Measurements from ENCODE around the gene OR6K2.
"Not testable (repeated sequence)": the region's sequence is repeated elsewhere in the genome, so short reads cannot be mapped to it uniquely, and the experiment has no call there.

The OR6K2 gene, protein sequence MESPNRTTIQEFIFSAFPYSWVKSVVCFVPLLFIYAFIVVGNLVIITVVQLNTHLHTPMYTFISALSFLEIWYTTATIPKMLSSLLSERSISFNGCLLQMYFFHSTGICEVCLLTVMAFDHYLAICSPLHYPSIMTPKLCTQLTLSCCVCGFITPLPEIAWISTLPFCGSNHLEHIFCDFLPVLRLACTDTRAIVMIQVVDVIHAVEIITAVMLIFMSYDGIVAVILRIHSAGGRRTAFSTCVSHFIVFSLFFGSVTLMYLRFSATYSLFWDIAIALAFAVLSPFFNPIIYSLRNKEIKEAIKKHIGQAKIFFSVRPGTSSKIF

DNA sequence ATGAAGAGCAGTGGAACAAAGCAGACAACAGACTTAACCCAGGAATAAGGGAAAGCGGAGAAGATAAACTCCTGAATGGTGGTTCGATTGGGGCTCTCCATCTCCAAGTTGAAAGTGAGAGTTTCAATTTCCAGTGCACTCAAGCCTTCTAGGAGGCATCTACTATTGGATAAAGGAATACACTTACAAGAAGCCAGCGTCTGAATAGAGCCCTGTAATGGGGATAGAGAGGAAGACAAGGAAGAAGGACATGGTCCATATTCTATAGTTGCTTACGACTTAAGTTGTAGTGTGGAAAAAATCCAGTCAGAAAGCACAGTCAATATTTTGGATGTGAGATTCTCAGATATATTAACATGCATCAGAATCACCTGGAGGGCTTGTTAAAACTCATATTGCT is at the start of gene OR6K2:
Gene OR6K2, minus strand, starts transcription at position 101 of the 400 bp plus-strand sequence. Its CDS starts 0 bp downstream, at position 101.
- no peak for DNase-seq (ENCODE audit: extremely low read depth in 1 of 2, low read depth in 1 of 2)

DNA sequence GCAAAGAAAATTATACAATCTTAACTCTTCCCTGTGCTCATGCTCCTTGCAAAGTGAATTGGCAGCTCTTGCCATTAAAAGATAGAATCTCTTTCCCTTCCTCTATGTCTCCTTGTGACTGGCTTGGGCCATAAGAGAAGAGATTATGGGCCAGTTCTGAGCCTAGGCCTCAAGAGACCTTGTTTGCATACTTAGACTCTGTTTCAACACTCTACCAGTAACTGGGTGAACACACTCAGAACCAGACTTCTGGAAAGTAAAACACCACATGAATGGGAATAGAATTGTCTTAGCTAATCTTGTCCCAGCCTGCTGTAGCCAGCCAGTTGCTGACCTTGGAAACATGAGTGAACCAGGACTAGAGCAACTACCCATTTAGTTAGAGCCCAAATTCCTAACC is 35.4 kb upstream of the OR6K2 start:
- no peak for DNase-seq (ENCODE audit: extremely low read depth in 1 of 2, low read depth in 1 of 2)

DNA sequence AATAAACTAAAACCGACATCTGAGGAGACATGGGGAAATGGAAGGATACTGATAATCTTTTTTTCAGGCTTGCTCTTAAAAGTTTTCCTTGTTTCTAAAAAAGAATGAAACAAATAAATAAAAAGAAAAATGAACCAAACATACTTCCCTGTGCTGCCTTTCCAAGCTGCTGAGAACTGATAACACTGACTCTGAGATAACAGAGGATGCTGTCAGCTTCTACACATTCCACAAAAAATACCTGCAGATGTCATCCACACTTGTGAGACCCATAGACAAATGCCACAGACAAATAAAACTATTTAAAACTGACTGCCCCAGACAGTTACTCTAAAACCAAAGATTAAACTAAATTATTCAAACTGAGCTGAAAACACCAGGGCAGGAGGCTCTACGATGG is 32.1 kb upstream of the OR6K2 start:
- DNase-seq (ENCODE audit: extremely low read depth in 1 of 2, low read depth in 1 of 2), result no peak

- no peak for DNase-seq (ENCODE audit: extremely low read depth in 1 of 2, low read depth in 1 of 2)
Observed at GRCh38 chr1:158731707-158732106, 31.3 kb upstream of the OR6K2 start.

DNA sequence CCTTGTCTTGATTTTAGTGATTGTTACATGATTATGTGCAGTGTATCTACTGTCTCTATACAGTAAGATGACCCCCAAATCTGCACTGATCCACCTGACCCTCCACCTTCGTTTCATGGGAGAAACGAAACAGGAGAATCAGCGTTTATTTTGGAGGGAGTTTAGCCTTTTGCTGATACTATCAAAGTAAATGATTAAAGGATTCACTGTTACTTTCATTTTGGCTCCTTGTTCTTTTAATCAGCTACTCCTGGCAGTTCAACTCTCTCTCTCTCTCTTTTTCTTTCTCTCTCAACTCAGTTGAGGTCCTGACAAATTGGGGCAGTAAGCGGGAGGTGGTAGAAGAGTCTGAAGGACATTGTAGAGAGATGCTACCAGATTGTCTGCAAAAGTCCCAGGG is 30.0 kb upstream of the OR6K2 start:
- no peak for DNase-seq (ENCODE audit: extremely low read depth in 1 of 2, low read depth in 1 of 2)

DNA sequence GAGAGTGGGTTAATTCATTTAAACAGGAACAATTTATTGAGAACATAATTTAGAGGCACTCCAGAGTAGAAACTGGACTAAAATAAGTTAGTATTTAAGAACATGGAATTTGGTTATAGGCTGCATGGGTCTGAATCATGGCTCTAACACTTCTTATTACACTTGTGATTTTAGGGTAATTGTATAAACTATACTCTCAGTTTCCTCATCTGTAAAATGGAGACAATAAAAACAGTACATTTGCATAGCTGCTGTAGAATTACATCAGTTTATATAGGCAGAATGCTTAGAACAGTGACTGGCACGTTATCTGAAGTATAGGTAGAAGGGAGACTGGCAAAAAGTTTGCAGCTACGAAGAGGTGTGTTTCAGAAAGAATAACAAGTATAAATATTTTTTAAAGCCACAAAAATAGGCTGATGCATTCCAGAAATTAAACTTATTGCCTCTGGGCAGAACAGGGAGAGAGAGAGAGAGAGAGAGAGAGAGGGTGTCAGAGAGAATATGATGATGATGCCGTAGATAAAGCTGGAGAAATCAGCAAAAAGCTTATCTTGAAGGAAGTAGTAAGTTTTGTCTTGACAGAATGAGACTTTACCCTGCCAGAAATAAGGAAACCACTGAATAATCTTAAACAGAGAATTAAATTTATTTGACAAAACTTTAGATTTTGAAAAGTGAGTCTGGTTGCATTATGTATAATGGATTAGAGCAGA is 28.2 kb upstream of the OR6K2 start:
- DNase-seq (ENCODE audit: extremely low read depth in 1 of 2, low read depth in 1 of 2), result no peak

GRCh38 chr1:158724442-158724841 is 24.0 kb upstream of the OR6K2 start:
- DNase-seq (ENCODE audit: extremely low read depth in 1 of 2, low read depth in 1 of 2), result no peak

GRCh38 chr1:158720620-158721019 is 20.2 kb upstream of the OR6K2 start, which contains the start of gene OR6K3:
Gene OR6K3, minus strand, starts transcription at chr1:158720720. Its CDS starts 2,605 bp downstream, at chr1:158718115.
- no peak for DNase-seq (ENCODE audit: extremely low read depth in 1 of 2, low read depth in 1 of 2)

DNA sequence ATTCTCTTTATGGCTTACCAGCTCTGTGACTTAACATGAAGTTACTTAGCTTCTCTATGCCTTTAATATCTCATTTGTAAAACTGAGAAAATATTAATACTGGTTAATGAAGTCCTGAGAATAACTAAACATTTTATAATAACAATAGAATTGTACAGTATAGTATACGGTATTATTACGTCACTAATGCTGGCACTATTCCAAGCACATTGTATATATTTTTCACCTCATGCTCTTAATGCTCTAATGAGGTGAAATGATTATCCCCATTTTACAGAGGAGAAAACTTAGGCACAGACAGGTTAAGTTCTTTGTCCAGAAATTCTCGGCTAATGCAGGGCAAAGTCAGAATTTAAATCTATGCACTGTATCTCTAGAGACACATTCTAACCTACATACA is 19.2 kb upstream of the OR6K2 start:
- no peak for DNase-seq (ENCODE audit: extremely low read depth in 1 of 2, low read depth in 1 of 2)

GRCh38 chr1:158717344-158717743 is 16.9 kb upstream of the OR6K2 start:
- no peak for DNase-seq (ENCODE audit: extremely low read depth in 1 of 2, low read depth in 1 of 2)

DNA sequence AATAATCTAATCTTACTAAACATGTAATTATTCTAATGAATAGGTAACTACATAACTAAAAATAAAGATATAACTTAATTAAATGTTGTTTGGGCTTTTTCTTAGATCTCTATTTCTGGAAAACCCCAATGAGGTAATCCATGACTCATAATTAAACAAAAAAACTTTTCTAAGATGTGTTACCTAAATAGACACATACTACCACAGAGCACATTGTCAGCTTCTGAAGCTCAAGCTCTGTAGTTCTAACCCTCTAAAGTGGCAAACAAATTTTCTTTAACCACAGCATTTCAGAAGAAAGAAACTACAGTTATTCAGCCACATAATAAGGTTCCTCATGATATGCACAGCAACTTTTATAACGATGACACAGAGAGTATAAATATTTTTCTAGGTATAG is 15.9 kb upstream of the OR6K2 start:
- DNase-seq (ENCODE audit: extremely low read depth in 1 of 2, low read depth in 1 of 2), result no peak

GRCh38 chr1:158714754-158715153 is 14.3 kb upstream of the OR6K2 start:
- DNase-seq (ENCODE audit: extremely low read depth in 1 of 2, low read depth in 1 of 2), result no peak

GRCh38 chr1:158711098-158711497 is 10.6 kb upstream of the OR6K2 start:
- DNase-seq (ENCODE audit: extremely low read depth in 1 of 2, low read depth in 1 of 2), result no peak

GRCh38 chr1:158706096-158706495 is 5.6 kb upstream of the OR6K2 start:
- no peak for DNase-seq (ENCODE audit: extremely low read depth in 1 of 2, low read depth in 1 of 2)

- DNase-seq (ENCODE audit: extremely low read depth in 1 of 2, low read depth in 1 of 2), result no peak
Observed at GRCh38 chr1:158694596-158694995, 5.9 kb downstream of the OR6K2 start.

DNA sequence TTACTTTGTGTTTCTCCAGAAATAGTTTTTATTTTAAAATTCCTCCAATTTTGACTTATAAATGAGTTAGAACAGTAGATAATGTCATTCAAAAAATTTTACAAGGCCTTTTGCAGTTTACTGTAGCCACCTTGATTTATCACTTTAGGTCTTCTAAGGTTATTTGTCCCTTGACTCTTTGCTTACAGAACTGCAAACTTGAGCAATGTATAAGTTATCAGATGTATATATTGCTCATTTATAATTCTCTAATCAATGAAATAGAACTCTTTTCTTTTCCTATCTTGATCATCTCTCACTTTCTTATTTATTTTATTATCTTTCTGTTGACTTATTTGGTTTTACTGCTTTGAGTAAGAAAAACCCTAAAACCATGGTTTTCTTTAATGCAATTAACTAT is 8.1 kb downstream of the OR6K2 start:
- no peak for DNase-seq (ENCODE audit: extremely low read depth in 1 of 2, low read depth in 1 of 2)

DNA sequence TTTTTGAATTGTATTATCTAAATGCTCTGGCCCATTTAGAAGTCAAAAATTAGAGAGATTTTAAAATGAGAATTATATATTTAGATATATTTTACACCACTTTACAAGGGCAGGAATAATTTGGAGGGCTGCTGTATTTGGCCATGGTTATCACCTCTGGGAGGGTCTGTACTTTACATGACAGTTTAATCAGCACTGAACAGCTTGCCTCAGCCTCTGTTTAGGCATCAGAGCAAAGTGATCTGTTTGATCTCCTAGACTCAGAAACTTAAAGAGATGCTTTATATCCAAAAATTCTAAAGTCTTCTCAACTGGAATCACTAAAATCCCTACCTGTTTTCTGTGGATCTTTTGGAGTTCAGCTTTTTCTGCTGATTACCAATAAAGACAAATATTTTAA is 8.5 kb downstream of the OR6K2 start:
- DNase-seq (ENCODE audit: extremely low read depth in 1 of 2, low read depth in 1 of 2), result no peak

DNA sequence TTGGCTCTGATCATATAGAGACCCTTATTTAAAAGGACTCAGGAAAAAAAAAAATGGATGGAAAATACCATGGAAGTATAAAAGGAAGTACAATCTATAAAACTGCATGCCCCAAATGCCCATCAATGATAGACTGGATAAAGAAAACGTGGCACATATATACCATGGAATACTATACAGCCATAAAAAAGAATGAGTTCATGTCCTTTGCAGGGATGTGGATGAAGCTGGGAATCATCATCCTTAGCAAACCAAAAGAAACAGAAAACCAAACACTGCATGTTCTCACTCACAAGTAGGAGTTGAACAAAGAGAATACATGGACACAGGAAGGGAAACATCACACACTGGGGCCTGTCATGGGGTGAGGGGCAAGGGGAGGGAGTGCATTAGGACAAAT is 9.3 kb downstream of the OR6K2 start:
- not testable (repeated sequence) for DNase-seq (ENCODE audit: extremely low read depth in 1 of 2, low read depth in 1 of 2)

DNA sequence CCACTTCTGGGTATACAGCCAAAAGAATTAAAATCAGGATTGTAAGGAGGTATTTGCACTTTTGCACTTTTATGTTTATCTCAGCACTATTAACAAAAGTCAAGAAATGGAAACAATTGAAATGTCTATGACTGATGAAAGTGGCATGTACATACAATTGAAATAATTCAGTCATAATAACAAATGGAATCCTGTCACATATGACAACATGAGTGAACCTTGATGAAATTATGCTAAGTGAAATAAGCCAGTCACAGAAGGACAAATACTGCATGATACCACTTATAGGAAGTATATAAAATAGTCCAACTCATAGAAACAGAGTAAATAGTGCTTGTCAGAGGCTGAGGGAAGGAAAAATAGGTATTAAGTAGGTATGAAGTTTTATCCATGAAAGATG is 10.6 kb downstream of the OR6K2 start:
- DNase-seq (ENCODE audit: extremely low read depth in 1 of 2, low read depth in 1 of 2), result no peak

GRCh38 chr1:158689110-158689509 is 11.3 kb downstream of the OR6K2 start:
- DNase-seq (ENCODE audit: extremely low read depth in 1 of 2, low read depth in 1 of 2), result no peak

DNA sequence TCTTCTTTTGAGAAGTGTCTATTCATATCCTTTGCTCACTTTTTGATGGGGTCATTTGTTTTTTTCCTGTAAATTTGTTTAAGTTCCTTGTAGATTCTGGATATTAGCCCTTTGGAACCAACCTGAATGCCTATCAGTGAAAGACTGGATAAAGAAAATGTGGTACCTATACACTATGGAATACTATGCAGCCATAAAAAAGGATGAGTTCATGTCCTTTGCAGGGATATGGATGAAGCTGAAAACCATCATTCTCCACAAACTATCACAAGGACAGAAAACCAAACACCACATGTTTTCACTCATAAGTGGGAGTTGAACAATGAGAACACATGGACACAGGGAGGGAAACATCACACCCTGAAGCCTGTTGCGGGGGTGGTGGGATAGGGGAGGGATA is 12.1 kb downstream of the OR6K2 start:
- DNase-seq (ENCODE audit: extremely low read depth in 1 of 2, low read depth in 1 of 2), result not testable (repeated sequence)

DNA sequence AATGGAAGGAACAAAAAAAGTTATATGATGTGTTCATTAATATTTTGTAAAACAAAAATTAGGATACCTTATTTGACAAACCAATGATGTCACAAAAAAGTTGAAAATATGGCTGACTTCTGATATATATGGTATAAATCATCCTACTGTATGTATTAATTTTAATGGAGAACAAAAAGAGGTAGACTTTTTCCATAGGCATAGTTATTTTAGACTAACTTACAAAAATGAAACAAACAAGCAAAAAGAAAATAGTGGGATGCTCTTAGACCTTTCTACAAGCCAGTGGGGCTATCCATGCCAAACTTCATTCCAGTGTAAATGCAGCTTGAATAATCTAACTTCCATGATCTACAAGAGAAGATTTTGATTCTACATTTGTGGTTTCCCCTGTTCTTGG is 13.4 kb downstream of the OR6K2 start:
- no peak for DNase-seq (ENCODE audit: extremely low read depth in 1 of 2, low read depth in 1 of 2)
